C4-2B (cell line): ENCODE data around the gene FEV.

Experiments
- H3K27ac ChIP-seq: fragments of 450-650 bp; 2 replicates; pipeline ENCODE4 v1.5.1; 2017
- CTCF ChIP-seq: fragments of 450-650 bp; conservative IDR thresholded peaks from 2 replicates; pipeline ENCODE4 v1.5.1; 2017; ENCODE audit warnings: mild to moderate bottlenecking
- ZFX ChIP-seq: fragments of 450-650 bp; IDR thresholded peaks from 2 replicates; pipeline ENCODE4 v1.6.1; 2017

Gene FEV

GRCh38 chr2:219001577-219002394, 16.8 kb upstream of the FEV start:
- TF ChIP-seq CTCF (no peak), ZFX (no peak)
- peak overlapping the region; percentile 64 for H3K27ac ChIP-seq

GRCh38 chr2:219001100-219001576, 16.2 kb upstream of the FEV start:
- TF ChIP-seq ZFX (no peak), CTCF (no peak)
- H3K27ac ChIP-seq = peak overlapping the region; percentile 64

GRCh38 chr2:219000569-219000960, 15.6 kb upstream of the FEV start:
- TF ChIP-seq ZFX = no peak
- H3K27ac ChIP-seq = peak overlapping the region; percentile 64; the same call in 1 of the 2 replicates

- H3K27ac ChIP-seq = peak overlapping the region; percentile 64; the same call in 1 of the 2 replicates
- TF ChIP-seq ZFX (no peak), CTCF (no peak)
Observed at GRCh38 chr2:218999881-219000568, 15.0 kb upstream of the FEV start.

- peak overlapping the region; percentile 64; the same call in 1 of the 2 replicates for H3K27ac ChIP-seq
- no peak for TF ChIP-seq CTCF
- TF ChIP-seq ZFX = no peak
Observed at GRCh38 chr2:218999021-218999880, 14.3 kb upstream of the FEV start.

- TF ChIP-seq ZFX (no peak), CTCF (no peak)
- peak overlapping the region; percentile 64; the same call in 1 of the 2 replicates for H3K27ac ChIP-seq
Observed at GRCh38 chr2:218998414-218999002, 13.5 kb upstream of the FEV start.

- peak overlapping the region; percentile 64; the same call in 1 of the 2 replicates for H3K27ac ChIP-seq
- no peak for TF ChIP-seq CTCF
- no peak for TF ChIP-seq ZFX
Observed at GRCh38 chr2:218997731-218998130, 12.7 kb upstream of the FEV start.
